GM10266 (cell line): Measurements from ENCODE around the gene OGN.

Experiments used
- DNase-seq: peaks from one replicate; pipeline ENCODE4 v3.0.0; 2012; ENCODE audit errors: extremely low spot score
- CTCF ChIP-seq: IDR thresholded peaks from 2 replicates; pipeline ENCODE4 v1.5.1; 2012; ENCODE audit warnings: mild to moderate bottlenecking, low read depth; ENCODE audit not compliant: control insufficient read depth, insufficient read depth; ENCODE audit errors: missing control alignments

OGN gene

GRCh38 chr9:92349771-92350739 is 54.3 kb downstream of the OGN start:
- TF ChIP-seq CTCF = no peak
- DNase-seq = no peak

- TF ChIP-seq CTCF = no peak
- DNase-seq = no peak
Measured at GRCh38 chr9:92345582-92345981, 58.8 kb downstream of the OGN start.

GRCh38 chr9:92342825-92343488 is 61.4 kb downstream of the OGN start:
- no peak for DNase-seq
- TF ChIP-seq CTCF = no peak

- TF ChIP-seq CTCF = no peak
- no peak for DNase-seq
Measured at GRCh38 chr9:92341578-92341977, 62.8 kb downstream of the OGN start.

GRCh38 chr9:92333282-92333634 is 71.1 kb downstream of the OGN start:
- DNase-seq = no peak
- TF ChIP-seq CTCF = no peak
